Prostate gland (tissue), 2 donors: Measurements from ENCODE around the gene RETN. TPM values are rescaled to one million over a fixed set of nuclear protein-coding genes. Genes with fewer than 3 reads are reported as not detected.

Source experiments
- DNase-seq: peaks from one replicate; pipeline ENCODE4 v3.0.0-alpha.2; 2019; ENCODE audit warnings: low spot score
- H3K27ac ChIP-seq, 2 donors: fragments of 200-600 bp; sonication (generic); 2 replicates each; pipeline ENCODE4 v1.5.1; 2017 to 2019
- H3K27me3 ChIP-seq: fragments of 200-600 bp; sonication (generic); replicated peaks from 2 replicates; pipeline ENCODE4 v1.5.1; 2019; ENCODE audit not compliant: insufficient read depth
- H3K36me3 ChIP-seq, 2 donors: fragments of 200-600 bp; sonication (generic); 1 replicate in 1 of 2; 2 replicates in 1 of 2; pipeline versions ENCODE4 v1.5.1 to v1.8.1; 2017 to 2019
- H3K4me1 ChIP-seq: fragments of 200-600 bp; sonication (generic); replicated peaks from 2 replicates; pipeline ENCODE4 v1.5.1; 2019
- H3K4me3 ChIP-seq, 2 donors: fragments of 200-600 bp; sonication (generic); 2 replicates each; pipeline ENCODE4 v1.5.1; 2017 to 2019
- H3K9me3 ChIP-seq: fragments of 200-600 bp; sonication (generic); 2 replicates; pipeline ENCODE4 v1.5.1; 2017
- CTCF ChIP-seq, 4 experiments: fragments of 200-600 bp in 2 of 4; fragments of 450-650 bp in 2 of 4; sonication (generic) in 2 of 4; IDR thresholded peaks; 1 replicate in 3 of 4; 2 replicates in 1 of 4; pipeline ENCODE4 v1.5.1; 2016 to 2019; ENCODE audit warnings: antibody characterized with exemption in 4 of 4, mild to moderate bottlenecking in 2 of 4, moderate library complexity in 2 of 4
- POLR2A ChIP-seq: fragments of 450-650 bp; IDR thresholded peaks from one replicate; pipeline ENCODE4 v1.6.1; 2016; ENCODE audit warnings: antibody characterized with exemption, mild to moderate bottlenecking
- POLR2AphosphoS5 ChIP-seq: sonication (generic); formaldehyde crosslinking; IDR thresholded peaks from one replicate; pipeline ENCODE4 v1.6.1; 2017; ENCODE audit warnings: antibody characterized with exemption
- WGBS: methylation state at CpG from one replicate; pipeline ENCODE4 v1.1.5; 2018; 5-methylcytosine and 5-hydroxymethylcytosine counted together
- intact Hi-C: fragments of 100-400 bp; cut with DNase I; formaldehyde crosslinking; loops from one replicate; pipeline ENCODE4 v1.14.2; 2022
- total RNA-seq, 2 donors: library from RNA; depleted of rRNA; stranded (reverse); fragments of >200 nt; gene quantifications; one replicate each; pipeline ENCODE4 v1.1.0, GENCODE V29; 2016

RETN gene
- total RNA-seq, 2 donors from 2014 or later = not detected

DNA sequence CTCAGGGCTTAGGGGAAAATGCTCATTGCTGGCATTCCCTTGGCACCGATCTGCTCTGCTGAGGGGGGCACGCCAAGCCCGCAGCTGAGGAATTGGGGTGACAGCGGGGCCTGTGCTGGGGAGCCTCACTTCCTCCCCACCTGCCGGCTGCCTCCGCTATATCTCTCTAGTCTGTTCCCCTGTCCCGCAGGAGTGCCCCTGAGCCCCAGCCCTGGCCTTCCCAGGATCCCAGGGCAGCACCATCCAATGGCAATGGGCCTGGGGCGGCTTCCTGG lies 22.5 kb upstream of the RETN start:
- Histone ChIP-seq H3K4me3 (no peak overlapping the region), H3K27ac (no peak overlapping the region), H3K9me3 (no peaks in the 10 kb centered on the region), H3K27me3 (no peaks in the 10 kb centered on the region), H3K36me3 (no peaks in the 10 kb centered on the region), H3K4me1 (no peaks in the 10 kb centered on the region)
- WGBS = 83% methylated on average over 8 of the region's 8 CpGs
- intact Hi-C loops = no loop called here
- TF ChIP-seq CTCF (IDR thresholded peaks at IDR 0.05) = no peak
- no peak for TF ChIP-seq POLR2AphosphoS5
- no peak for TF ChIP-seq POLR2A
- no peak for DNase-seq

DNA sequence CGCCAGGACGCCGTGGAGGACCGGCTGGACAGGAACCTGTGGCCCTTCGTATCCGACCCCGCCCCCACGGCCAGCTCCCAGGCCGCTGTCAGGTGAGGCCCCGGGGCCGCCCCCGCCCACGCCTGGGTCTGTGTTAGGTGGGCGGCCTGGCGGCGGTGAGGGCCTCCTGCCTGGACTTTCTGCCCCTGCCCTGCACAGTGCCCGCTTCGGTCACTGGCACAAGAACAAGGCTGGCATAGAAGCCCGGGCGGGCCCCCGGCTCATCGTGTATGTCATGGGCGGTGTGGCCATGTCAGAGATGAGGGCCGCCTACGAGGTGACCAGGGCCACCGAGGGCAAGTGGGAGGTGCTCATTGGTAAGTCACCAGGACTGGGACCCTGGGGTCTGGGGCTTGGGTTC lies 21.7 kb upstream of the RETN start:
- H3K27me3 ChIP-seq = no peaks in the 10 kb centered on the region
- TF ChIP-seq POLR2AphosphoS5 = no peak
- no peak for TF ChIP-seq POLR2A
- TF ChIP-seq CTCF (IDR thresholded peaks at IDR 0.05) = no peak
- no peaks in the 10 kb centered on the region for H3K9me3 ChIP-seq
- DNase-seq = no peak
- intact Hi-C loops = no loop called here
- no peaks in the 10 kb centered on the region for H3K36me3 ChIP-seq
- no peaks in the 10 kb centered on the region for H3K4me1 ChIP-seq
- H3K4me3 ChIP-seq = no peak overlapping the region
- no peak overlapping the region for H3K27ac ChIP-seq
- 92% methylated on average over 26 of the region's 26 CpGs for WGBS

DNA sequence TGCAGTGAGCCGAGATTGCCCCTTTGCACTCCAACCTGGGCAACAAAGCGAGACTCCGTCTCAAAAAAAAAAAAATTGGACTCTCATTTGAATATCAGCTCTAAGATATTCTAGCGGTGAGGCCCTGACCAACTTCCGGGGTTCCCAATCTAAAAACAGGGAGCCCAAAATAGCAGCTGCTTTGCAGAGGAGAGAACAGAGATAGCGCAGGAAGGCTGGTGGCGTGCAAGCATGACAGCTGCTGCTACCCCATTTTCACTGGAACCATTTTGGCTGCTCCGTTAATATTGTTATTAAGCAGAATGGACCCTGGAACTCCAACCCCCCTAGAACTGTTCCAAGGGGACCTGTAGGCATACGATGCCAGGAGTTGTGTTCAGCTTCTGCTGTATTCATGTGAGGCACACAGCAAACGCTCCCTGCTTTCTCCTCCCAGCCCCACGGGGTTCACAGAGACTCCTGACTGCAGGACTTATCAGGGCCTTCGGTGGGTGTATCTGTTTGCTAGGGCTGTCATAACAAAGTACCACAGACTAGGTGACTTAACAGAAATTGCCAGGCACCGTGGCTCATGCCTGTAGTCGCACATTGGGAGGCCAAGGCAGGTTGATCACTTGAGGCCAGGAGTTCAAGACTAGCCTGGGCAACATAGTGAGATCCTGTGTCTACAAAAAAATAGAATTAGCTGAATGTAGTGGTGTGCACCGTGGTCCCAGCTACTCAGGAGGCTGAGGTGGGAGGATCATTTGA lies 20.4 kb upstream of the RETN start:
- WGBS = 88% methylated on average over 15 of the region's 15 CpGs
- H3K36me3 ChIP-seq = no peaks in the 10 kb centered on the region
- no peak overlapping the region for H3K4me3 ChIP-seq
- no peaks in the 10 kb centered on the region for H3K4me1 ChIP-seq
- DNase-seq = no peak
- no peaks in the 10 kb centered on the region for H3K27me3 ChIP-seq
- H3K27ac ChIP-seq = no peak overlapping the region
- intact Hi-C loops = no loop called here
- no peak for TF ChIP-seq POLR2A
- TF ChIP-seq POLR2AphosphoS5 = no peak
- no peak for TF ChIP-seq CTCF (IDR thresholded peaks at IDR 0.05)
- H3K9me3 ChIP-seq = no peaks in the 10 kb centered on the region

DNA sequence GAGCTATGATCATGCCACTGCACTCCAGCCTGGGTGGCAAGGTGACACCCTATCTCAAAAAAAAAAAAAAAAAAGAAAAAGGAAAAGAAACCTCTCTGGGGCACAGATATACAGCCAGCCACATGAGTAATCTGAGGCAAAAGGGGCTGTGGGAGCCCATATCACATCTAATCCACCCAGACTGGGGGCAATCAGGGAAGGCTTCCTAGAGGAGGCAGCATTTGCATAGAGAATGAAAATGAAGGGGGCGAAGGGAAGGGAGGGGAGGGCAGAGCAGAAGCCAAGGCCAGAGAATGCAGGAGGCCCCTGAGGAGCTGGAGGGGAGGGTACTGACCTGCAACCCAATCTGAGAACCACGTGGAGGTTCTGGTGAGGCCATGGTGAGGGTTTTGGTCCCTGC lies 18.7 kb upstream of the RETN start:
- H3K9me3 ChIP-seq = no peaks in the 10 kb centered on the region
- no peak for DNase-seq
- H3K27ac ChIP-seq = no peak overlapping the region
- H3K4me3 ChIP-seq = no peak overlapping the region
- no peaks in the 10 kb centered on the region for H3K27me3 ChIP-seq
- H3K36me3 ChIP-seq = no peaks in the 10 kb centered on the region
- WGBS = 32% methylated on average over 2 of the region's 2 CpGs
- TF ChIP-seq POLR2A (no peak), POLR2AphosphoS5 (no peak), CTCF (IDR thresholded peaks at IDR 0.05) (no peak)
- intact Hi-C loops = loop anchor here (2.0 to 10.0 kb wide), 2 partner anchors 35 to 145 kb away; no protein-coding TSS in a partner anchor
- no peaks in the 10 kb centered on the region for H3K4me1 ChIP-seq

DNA sequence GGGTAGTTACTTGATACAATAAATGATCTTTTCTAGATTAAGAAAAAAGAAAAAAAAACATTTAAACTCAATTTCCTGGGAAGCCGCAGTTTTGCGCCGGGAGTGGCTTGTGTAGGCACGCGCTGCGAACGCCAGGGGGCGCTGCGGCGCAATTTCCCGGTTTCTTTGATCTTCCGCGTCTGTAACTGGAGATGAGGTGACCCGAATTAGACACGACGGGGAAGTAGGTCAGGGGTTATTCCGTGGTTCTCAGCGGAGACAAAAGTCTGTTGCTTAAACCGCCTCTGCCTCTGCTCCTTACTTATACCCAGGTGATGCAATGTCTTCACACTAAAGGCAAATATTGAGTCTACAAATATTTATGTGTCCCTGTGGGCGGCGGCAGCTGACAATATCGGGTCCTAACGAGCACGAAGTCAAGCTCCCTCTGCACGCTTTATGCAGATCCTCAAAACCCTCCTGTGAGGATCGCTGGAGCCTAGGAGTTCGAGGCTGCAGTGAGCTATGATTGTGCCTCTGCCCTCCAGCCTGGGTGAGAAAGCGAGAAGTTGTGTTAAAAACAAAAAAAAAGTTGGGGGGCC lies 16.7 kb upstream of the RETN start:
- H3K4me1 ChIP-seq = no peaks in the 10 kb centered on the region
- H3K9me3 ChIP-seq = no peaks in the 10 kb centered on the region
- TF ChIP-seq CTCF (IDR thresholded peaks at IDR 0.05) (peak; percentile 93 to 98 (median 96)), POLR2A (no peak), POLR2AphosphoS5 (peak; percentile 70)
- 6% methylated on average over 28 of the region's 28 CpGs for WGBS
- H3K27ac ChIP-seq = peak overlapping the region; percentile 12 to 35
- intact Hi-C loops = loop anchor here (10.0 kb wide), 1 partner anchor 143 kb away; no protein-coding TSS in a partner anchor
- no peaks in the 10 kb centered on the region for H3K27me3 ChIP-seq
- H3K36me3 ChIP-seq = no peaks in the 10 kb centered on the region
- H3K4me3 ChIP-seq = no peak overlapping the region
- peak; percentile 70 for DNase-seq
